HG03108 (cell line): Measurements from ENCODE around the gene FOXJ1.
A peak's percentile ranks its signal among the peaks of the same experiment; 100 is the strongest.

ENCODE experiments used
- ATAC-seq: cut with Tn5 transposase; IDR thresholded peaks from one replicate; pipeline ENCODE4 v1.9.1; 2021; ENCODE audit warnings: moderate library complexity; ENCODE audit not compliant: unreplicated experiment

FOXJ1 gene

DNA sequence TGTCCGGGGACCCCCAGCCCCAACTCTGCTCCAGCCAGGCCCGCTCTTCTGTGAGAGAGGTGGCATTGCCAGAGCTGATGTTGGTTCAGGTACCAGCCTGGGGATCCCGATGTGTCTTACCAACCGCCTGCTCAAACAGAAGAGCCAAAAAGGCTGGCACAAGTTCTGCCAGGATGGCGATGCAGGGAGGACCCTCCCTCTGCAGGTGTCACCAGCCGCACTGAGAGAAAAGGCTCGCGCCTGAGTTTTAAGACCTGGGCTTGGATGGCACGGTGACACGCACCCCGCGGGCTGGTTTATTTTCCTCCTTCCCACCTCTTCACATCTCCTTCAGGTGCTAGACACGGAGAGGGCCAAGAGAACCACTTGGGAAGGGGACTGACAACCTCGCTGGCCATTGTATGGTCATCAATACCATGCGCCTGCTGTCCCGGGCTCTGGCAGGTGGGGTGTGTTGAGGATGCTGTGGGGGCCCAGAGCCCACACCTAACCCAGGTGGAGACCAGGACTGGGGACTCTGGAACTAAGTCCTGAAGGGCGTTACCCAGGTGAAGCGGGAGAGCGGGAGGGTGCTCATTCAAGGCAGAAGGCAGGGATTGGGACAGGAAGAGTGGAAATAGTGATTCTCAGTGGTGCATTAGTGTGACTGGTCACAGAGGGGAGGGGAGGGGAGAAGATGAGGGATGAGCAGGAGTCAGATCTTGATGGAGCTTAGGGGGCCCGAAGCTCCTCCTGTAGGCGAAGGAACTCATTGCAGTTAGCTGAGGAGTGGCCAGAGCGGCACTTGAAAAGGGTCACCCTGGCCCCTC, 16.3 kb downstream of the FOXJ1 start:
- no peak for ATAC-seq

DNA sequence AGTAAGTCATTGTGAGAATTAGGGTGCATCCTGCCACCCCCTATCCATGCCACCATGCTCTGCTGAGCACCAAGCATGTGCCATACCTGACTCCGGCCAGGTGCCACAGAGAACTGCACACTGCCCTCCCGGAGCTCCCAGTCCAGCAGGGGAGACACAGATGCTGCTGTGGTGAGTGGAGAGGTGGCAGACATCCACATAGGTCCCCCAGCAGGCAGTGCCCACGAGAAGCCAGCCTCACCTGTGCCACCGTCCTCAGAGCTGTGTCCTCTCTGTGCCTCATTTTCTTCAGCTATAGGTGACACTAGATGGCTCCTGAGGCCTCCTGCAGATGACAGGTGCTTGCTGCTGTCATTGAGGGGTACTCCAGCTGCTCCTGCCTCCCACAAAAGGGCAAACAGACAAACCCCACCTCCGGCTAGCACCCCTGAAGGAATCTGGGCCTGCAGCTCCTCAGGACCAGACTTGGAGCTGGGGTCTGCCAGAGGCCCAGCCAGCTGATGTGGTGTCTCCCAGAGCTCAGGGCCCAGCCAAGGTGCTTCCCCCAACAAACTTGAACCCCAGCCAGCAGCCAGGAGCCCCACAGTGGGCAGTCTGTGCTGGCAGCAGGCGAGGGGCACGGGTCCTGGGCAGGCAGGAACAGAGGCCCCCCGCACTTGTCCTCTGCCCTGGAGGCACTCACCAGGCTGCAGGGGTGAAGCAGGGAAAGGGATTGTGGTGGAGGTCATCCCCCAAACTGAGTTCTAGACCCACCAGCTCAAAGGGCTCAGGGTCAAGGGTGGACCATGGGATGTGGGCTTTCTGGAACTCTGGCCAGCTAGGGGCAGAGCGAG, 17.1 kb downstream of the FOXJ1 start:
- ATAC-seq, result no peak

DNA sequence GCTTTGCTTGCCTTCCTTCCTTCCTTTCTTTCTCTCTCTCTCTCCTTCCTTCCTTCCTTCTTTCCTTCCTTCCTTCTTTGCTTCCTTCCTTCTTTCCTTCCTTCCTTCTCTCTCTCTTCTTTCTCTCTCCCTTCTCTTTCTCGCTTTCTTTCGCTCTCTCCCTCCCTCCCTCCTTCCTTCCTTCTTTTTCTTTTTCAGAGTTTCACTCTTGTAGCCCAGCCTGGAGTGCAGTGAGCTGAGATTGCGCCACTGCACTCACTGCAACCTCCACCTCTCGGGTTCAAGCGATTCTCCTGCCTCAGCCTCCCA, 17.9 kb downstream of the FOXJ1 start:
- no peak for ATAC-seq

DNA sequence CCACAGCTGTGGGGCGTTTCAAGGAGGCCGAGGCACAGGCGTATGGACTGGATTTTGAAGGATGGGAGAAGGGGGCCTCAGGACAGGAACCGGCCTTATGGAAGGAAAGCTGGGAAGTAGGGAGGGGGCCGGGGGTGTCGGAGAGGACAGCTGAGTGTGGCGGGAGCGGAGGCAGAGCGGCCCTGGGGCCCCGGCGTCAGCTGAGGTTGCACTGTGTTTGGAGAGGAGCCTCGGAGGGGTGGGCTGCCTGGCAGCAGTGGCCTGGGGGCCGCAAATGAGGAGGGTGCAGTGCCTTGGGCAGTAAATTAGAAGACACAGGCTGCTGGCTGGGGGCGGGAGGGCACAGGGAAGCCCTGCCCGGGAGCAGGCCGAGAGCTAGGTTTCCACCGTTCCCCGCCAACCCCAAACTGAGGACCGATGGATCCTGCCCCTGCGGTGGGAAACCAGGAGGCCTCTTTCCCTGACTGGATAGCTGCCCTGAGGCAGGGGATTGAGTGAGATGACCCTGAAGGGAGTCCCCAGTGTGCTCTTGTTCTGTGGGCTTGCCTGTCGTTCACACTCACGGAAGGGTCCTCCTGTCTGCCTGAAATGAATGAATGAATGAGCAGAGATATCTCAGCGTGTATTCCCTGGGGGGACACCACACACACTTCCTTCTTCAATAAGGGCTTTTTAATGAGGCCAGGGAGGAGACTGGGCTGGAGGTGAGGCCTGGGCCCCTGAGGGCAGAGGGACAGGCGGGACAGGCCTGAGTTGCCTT, 18.4 kb downstream of the FOXJ1 start:
- no peak for ATAC-seq

DNA sequence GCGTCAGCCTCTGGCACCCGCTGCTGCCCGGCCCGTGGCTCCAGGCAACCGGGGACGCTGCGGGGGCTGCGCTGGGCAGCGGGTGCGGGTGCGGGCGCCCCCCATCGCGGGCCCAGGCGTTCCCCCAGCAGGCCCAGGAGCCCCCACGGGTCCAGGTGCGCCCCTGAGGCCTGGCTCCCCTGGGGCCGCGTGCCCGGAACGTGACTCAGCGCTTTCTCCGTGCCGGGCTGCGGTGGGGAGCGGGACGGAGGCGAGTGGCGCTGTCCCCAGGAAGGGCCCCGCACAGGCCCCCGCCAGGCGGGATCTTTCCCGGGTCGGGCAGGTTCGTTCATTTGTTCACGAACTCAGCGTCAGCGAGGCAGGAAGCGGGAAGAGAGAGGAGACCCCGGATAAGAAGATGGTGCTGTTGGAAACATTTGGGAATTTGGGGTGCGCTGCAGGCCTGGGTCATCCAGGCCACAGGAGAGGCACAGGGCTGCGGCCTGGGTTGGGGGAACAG, 19.1 kb downstream of the FOXJ1 start:
- no peak for ATAC-seq

DNA sequence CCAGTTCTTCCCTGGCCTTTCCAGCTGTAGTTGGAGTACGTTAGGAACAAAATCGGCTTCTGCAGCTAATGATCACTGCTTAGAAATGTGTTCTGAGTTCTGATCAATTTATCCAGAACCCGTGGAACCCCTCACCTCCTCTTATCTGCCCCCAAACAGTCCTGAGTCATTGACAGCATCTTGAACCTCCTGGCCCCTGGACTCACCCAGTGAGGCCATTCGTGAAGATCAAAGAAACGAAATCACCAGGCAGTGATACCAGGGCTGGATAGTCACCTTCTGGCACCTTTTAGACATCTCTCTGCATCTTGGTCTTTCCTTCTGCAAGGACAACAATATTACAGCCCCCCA, 20.4 kb downstream of the FOXJ1 start:
- no peak for ATAC-seq

DNA sequence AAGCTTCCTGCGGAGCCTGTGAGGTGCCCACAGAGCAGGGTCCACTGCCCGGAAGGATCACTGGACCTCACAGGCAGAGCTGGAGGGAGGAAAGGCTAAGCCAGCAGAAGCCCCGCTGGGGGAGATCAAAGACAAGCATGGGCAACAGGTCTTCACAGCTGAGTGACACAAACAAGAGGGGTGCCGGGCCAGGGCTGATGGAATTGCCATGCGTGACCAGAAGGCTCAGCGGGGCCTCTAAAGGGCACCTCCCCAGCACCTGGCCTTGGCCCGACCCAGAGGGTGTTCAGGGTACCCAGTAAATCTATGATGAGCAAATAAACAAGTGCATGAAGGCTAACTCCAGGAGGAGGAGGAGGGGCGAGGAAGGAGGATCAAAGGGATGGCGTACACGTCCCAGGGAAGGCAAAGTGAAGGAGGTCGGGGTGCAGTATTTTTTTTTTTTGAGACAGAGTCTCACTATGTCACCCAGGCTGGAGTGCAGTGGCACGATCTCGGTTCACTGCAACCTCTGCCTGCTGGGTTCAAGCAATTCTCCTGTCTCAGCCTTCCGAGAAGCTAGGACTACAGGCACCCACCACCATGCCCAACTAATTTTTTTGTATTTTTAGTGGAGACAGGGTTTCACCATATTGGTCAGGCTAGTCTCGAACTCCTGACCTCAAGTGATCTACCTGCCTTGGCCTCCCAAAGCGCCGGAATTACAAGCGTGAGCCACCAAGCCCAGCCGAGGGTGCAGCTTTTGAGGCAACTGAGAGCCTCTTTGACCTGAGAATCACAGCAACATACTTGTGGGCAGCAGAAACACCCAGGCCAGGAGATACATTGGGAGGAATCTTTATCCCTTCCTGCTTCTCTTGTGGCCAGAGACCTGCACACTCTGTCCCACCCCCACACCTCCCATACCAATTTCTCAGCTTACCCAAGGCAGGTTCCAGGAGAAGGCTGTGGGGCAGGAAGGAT, 21.4 kb downstream of the FOXJ1 start:
- ATAC-seq, result no peak

DNA sequence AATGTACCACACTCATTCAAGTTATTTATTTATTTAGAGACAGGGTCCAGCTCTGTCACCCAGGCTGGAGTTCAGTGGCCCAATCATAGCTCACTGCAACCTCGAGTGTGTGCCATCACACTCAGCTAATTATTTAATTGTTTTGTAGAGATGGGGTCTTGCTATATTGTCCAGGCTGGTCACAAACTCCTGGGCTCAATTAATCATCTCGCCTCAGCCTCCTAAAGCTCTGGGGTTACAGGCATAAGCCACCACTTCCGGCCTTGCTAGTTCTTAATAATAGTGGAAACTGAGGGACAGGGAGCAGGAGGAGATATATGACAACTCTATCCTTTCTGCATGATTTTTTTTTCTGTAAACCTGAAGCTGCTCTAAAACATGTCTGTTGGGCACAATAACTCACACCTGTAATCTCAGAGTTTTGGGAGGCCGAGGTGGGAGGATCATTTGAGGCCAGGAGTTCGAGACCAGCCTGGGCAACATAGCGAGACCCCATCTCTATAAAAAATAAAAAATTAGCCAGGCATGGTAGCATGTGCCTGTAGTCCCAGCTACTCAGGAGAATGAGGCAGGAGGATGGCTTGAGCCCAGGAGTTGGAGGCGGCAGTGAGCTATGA, 25.8 kb downstream of the FOXJ1 start:
- ATAC-seq, result no peak

DNA sequence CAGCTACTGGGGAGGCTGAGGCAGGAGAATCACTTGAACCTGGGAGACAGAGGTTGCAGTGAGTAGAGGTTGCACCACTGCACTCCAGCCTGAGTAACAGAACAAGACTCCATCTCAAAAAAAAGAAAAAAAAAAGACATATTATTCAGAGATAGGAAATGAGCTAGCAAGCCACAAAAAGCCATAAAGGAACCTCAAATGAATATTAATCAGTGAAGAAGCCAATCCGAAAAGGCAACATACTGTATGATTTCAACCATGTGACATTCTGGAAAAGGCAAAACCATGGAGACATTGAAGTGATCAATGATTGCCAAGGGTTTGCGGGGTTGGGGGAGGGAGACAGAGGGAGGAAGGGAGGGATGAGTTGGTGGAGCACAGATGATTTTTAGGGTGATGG, 29.1 kb downstream of the FOXJ1 start:
- no peak for ATAC-seq

DNA sequence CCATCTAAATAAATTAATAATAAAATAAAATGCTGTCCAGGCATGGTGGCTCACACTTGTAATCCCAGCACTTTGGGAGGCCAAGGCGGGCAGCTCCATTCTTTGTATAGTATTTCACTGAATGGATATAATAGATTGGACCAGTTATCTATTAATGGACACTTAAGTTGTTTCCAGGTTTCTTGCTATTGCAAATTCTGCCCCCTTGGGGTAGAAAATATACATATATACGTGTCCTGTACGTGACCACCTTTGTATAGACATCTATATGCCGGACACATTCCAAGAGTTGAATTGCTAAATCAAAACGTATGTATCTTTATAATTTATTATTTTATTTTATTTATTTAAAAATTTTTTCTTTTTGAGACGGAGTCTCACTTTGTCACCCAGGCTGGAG, 33.5 kb downstream of the FOXJ1 start:
- ATAC-seq, result no peak

DNA sequence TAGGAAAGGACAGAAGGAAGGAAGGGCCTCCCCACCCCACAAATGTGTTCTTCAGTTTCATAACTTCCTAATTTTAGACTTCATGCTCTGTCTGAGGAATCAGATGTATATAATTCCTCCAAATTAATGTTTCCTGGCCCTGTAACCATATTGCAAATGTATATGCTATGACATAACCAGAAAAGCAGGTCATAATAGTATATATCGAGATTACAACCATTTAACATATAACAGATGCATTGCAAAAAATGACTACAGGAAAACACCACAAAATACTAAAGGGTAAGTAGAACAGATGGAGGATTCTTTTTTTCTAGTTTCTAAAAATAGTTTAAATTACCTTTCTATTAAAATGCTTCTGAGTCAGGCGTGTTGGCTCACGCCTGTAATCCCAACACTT, 34.3 kb downstream of the FOXJ1 start:
- no peak for ATAC-seq

DNA sequence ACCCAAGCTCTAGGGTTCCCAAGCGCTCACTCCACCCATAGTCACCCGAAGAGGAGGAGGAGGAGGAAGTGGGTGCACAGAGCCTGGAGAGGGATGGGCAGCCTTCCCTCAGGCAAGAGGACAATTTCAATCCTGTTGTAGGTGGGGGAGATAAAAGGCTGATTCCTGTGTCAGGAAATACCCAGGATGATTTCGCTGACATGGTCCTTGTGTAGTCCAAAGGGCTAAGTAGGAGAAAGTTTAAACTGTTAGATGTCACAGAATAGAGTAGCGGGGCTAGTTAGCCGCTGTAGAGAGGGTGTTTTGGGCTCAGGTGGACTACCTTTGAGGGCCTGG, 36.2 kb downstream of the FOXJ1 start:
- ATAC-seq, result no peak

DNA sequence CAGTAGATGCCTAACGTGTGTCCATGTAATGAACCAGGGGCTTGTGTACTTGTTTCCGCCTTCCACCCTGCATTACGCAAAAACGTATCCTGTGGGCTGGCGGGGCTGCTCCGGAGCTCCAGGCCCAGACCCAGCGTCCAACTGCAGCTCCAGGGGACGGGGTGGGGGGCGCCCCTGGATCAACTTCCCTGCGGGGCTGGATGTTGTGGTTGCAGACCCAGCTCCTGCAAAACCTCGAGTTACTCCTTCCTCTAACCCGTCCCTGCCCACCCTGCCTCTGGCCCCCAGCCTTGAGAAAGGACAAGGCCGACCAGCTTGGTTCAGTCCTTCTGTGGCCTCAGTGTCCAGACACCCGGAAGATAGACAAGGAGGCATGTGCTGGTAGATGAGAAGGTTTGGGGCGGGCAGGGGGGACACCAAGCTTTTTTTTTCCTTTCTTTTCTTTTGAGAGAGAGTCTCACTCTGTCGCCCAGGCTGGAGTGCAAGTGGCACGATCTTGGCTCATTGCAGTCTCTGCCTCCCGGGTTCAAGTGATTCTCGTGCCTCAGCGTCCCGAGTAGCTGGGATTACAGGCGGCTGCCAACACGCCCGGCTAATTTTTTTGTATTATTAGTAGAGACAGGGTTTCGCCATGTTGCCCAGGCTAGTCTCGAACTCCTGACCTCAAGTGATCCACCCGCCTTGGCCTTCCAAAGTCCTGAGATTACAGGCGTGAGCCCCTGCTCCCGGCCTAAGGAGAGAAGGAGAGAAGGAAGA, 36.7 kb downstream of the FOXJ1 start:
- no peak for ATAC-seq

DNA sequence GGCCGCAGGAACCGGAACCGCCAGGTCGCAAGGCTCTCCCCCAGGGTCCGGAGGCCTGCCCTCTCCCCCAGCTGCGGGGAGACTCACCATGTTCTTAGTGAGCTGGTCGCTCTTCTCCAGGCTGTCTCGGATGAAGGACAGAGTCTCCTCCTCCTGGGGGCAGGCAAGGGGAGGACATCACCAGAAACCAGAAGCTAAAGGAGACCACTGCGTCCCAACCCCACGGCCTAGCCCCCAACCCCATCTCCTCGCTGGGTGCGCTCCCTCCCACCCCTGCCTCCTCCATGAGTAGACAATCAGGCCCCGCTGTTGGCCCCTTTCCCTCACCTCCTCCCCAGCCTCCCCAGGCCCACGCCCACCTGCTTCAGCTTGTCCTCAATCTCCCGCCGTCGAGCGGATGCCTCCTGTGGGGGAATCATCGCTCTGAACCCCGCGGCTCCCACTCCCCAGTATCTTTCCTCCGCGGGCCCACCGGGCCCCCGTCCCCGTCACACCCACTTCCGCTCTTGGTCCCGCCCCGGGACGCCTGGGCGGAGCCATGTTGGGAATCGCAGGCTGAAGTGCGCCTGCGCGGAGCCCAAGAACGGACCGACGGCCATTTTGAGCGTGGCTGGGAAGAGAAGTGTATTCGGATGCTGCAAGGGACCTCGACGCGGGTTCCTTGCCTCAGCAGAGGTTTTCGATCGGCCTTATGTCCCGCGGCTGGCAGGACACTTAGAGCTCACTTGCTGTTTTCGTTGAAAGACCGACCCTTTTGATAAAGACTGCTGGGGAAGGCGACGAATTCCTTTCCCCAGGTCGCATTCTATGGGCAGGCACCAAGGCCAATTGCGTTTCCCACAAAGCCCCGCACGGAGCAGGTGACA, 37.5 kb downstream of the FOXJ1 start, which contains the start of gene EXOC7:
EXOC7 (minus strand) TSS at position 514 of the 866 bp plus-strand sequence; CDS start at position 419, 95 bp downstream.
- peak; percentile 77 for ATAC-seq

DNA sequence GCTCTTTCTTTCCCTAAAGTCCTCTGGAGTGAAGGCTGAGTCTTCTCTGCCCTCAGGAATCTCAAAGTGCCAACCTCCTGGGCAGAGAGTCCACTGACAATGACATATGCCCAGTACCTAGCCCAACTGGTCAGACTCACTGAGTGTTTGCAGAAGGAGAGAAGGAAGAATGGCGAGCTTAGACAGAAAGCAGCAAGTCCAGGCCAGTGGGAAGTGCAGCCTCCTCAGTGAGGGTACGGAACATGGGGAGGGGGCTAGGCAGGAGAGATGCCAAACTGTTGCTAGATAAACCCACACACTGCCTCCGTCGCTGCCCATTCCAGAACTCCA, 38.1 kb downstream of the FOXJ1 start:
- ATAC-seq, result no peak

DNA sequence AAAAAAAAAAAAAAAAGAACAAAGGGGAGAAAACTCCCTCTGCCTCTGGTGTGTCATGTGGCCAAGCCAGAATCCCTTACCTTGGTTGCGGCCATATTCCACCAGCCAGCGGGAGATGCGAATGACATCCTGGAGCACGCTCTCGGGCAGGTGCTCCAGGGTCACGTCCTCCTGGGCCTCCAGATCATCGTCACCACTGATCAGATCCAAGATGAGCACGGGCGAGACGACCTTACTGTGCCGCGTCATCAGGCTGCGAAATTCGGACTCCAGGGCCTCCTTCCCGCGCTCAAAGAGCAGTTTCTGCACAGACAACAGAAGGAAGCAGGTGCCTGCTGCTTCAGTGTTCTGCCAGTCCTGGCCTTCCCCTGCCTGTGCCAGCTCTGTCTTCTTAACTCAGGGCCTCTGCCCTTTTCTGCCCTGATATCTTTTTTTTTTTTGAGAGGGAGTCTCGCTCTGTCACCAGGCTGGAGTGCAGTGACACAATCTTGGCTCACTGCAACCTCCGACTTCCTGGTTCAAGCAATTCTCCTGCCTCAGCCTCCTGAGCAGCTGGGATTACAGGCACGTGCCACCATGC, 43.2 kb downstream of the FOXJ1 start:
- ATAC-seq, result no peak

DNA sequence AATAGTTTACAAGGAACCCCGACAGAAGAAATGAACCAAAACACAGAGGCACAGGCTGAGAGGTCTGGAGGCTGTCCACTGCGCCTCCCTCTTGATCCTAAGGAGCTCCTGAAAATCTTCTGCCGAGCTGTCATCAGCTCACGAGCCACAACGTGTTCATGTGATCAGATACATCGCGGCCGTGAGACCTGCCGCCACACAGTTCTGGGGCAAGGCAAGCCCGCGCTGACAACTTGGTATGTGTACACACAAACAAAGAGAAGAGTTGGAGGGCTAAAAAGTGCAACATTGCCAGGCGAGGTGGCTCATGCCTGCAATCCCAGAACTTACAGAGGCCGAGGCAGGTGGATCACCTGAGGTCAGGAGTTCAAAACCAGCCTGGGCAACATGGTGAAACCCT, 45.1 kb downstream of the FOXJ1 start:
- no peak for ATAC-seq

DNA sequence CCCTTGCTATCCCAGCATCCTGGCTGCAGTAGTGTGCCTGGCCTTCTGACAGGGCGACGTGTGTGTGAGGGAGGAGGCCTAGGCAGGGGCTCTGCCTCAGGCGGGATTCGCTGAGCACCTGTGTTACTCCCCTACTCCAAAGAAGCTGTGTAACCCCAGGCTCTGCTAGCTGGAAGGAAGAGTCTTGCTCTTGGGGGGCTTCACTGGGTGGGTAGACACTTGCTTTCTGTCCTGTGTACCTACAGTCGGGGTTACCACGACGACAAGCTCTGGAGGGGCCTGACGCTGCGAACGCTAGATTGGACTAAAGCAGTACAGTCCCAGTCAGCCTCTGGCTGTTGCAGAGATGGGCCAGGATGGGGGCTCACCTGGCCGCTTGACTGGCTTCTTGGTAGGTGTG, 47.0 kb downstream of the FOXJ1 start:
- no peak for ATAC-seq
